ENCODE results near the gene ARRB1.
"Not testable (repeated sequence)": the region's sequence is repeated elsewhere in the genome, so short reads cannot be mapped to it uniquely, and the experiment has no call there.

ARRB1 gene

DNA sequence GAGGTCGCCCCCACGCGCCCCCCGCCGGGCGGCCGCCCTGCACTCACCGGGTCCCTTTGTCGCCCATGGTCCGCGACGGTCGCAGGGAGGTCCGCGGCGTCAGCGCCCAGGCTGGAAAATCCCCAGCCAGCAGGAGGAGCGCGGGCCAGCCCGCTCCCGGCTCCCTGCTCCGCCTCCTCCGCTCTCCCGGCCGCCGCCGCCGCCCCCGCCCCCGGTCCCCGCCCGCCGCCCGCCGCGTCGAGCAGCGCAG lies at the start of gene ARRB1:
Gene ARRB1, minus strand, starts transcription at position 121 of the 250 bp plus-strand sequence. Its CDS starts 54 bp downstream, at position 67.
- no peak for DNase-seq

DNA sequence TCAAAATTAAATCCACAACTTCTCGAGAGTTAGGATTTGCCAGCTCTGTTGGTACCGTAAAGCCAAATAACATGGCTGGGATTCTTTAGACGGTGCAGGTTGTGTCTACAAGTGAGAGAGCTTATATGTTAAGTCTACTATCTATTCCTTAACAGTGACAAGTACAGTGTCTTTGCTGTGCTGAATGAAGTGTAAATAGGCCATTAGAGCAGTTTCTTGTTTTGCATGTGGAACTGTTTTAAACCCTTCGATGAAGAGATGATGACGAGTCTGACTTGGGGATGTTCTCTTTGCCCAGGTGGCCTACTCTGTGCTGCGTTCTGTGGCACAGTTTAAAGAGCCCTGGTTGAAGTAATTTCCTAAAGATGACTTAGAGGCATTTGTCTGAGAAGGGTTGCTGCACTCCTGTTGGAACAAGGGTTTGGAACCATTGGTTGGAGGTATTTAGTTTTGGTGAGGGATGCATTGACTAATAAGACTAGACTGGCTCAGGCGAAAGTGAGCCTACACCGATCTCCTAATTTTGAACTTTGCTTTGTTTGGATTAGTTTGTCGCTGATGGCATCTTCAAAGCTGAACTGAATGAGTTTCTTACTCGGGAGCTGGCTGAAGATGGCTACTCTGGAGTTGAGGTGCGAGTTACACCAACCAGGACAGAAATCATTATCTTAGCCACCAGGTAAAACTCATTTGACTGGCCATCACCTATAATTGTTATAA lies 48.8 kb upstream of the ARRB1 start:
- DNase-seq = no peak

DNA sequence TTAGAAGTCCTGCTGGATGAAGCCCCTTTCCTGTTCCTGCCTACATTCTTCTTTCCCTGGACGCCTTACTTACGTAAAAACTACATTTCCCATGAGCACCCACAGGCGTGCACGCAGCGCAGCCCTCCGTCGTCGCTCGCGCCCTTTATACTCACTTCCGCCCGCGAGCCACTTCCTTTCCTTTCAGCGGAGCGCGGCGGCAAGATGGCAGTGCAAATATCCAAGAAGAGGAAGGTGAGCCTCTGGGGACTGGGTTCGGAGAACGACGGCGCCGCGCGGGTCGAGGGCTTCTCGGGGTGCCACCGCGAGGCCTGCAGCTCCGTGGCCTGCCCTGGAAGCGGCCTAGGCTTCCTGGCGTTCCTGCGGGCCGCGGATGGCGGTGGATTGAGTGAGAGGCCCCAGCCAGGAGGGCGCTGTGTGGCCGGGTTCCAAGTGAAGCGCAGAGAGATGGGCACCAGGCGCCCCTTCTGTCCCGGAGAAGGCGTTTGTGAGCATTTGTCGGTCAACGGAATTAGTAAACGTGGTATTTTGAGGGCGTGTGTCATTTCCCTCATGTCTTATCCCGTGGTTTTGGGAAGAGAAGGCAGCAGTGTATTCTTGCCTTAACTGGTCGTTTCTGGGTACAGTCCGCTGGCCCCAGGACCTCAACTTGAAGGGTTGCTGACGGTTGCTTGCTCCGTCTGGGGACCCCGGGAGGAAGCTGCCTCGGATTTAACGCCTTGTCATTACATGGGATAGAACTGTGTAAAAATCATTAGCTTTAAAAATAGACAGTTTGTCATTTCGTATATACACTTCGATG lies 48.1 kb upstream of the ARRB1 start, which contains the start of gene RPS3:
Gene RPS3, plus strand, starts transcription at position 175 of the 802 bp plus-strand sequence. Its CDS starts 30 bp downstream, at position 205.
- peak; percentile 94 for DNase-seq

DNA sequence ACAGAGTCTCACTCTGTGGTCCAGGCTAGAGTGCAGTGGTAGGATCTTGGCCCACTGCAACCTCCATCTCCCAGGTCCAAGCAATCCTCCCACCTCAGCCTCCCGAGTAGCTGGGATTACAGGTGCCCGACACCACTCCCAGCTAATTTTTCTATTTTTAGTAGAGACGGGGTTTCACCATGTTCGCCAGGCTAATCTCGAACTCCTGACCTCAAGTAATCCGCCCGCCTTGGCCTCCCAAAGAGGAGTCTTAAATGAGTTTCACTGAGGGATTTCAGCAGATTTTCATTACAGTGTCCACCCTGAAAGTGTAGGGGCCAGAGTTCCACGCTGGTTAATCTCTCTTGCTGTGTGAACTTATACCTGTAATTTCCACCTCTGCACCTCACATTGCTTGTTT lies 47.4 kb upstream of the ARRB1 start:
- DNase-seq = no peak

DNA sequence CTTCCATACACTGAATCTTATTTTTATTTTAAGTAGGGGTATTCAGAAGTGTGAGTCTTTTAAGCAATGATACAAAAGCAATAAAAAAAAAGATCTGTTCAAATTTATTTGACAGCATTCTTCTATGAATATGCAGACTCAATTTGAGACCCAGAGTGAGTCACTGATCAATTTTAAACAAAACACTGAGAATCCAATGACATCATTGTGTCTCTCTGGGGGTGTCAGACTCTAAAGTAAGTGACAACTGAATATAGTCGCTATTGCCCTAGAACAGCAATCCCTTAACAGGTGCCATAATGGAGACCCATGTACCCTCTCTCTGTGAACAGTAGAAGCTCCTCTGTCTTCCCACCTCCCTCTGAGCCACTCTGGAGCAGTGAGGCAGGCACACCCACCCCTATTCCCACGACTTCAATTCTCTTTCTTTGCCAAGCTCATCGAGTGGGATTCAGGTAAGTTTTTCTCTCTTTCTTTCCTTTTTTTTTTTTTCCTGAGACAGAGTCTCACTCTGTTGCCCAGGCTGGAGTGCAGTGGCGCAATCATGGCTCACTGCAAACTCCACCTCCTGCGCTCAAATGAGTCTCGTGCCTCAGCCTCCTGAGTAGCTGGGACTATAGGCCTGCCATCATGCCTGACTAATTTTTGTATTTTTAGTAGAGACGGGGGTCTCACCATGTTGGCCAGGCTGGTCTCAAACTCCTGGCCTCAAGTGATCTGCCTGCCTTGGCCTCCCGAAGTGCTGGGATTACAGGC lies 42.8 kb upstream of the ARRB1 start:
- DNase-seq = no peak

DNA sequence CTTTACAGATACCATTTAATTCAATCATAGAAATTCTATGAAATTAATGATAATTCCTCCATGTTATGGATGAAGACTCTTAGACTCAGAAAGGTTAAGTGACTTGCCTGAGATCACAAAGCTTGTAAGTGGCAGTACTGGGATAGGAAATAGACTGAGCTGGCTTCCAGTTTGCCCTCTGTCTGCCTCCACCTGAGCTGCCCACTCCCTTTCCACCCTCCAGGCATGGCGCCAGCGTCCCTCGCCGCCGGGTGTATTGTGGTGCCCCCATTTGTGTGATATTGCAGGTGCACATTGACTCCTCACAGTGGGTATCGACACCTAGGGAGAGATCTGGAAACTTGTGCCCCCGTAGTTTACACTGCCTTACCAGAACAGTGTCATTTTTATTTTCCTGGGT lies 38.5 kb upstream of the ARRB1 start:
- DNase-seq = no peak

DNA sequence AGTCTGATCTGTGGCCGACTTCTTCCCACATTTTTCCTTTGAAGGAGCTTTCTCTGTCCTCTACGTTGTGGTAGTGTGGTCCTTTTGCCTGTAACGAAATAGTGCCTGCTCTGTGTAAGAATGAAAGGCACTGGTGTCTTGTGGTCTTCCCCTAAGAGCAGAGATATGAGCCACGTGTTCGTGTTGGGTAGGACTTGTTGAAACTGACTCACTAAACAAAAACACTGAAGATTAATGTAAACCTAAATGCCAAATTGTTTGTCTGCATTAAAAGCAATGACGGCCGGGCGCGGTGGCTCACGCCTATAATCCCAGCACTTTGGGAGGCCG lies 37.8 kb upstream of the ARRB1 start:
- no peak for DNase-seq

DNA sequence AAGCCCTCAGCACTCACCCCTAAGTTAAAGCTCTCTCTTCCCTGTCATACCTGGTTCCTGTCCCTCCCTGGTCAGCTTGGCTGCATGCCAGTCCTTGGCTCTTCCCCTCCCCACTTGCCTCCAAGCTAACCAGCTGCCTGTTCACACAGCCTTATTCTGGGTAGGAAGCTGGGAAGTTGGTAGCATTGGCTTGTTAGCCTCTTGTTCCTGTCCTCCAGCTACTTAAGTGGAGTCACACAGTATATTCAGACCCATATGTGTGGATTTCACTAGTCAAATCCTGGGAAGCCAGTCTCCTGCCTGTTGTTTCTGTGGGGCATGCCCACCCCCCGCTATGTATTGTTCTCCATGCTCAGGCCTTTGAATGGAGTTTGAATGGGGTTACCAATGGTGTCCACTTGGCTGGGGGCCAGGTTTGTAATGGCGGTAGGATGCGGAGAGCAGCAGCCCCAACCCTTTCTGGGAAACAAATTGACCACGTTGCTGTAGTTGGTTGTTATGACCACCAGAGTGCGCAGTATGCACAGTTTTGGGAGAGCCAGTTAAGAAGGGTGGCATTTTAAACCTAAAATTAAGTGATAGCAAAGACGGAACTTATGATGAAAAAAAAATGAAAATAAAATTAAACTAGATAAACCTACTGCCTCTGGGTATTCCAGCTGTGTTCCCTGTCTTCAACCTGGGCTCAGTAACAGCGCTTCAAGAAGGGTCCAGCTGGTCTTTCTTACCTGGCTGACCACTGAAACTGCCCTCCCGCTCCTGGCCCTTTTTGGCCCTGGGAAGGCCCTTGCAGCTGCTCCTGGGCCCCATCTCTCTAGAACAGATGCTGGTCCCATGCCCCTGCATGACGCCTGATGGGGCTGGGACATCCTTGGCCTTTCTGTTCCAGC lies 37.2 kb upstream of the ARRB1 start:
- DNase-seq = peak; percentile 70

DNA sequence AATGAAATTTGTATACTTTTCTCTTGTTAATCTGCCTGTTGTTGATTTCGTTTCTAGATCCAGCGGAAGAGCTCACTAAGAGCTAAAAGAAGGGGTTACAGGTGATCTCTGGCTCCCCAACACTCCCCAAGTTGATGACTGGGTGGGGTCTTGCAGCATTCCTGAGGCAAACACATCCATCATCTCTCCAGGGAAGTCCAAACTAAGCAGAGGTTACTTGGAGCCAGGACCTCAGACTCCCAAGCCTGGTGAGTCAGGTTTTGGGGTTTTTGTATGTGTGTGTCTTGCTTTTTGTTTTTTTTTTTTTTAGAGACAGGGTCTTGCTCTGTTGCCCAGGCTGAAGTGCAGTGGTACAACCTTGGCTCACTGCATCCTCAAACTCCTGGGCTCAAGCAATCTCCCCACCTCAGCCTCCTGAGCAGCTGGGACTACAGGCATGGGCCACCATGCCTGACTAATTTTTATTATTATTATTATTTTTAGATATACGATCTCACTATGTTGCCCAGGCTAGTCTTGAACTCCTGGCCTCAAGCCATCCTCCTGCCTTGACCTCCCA lies 36.4 kb upstream of the ARRB1 start:
- no peak for DNase-seq

DNA sequence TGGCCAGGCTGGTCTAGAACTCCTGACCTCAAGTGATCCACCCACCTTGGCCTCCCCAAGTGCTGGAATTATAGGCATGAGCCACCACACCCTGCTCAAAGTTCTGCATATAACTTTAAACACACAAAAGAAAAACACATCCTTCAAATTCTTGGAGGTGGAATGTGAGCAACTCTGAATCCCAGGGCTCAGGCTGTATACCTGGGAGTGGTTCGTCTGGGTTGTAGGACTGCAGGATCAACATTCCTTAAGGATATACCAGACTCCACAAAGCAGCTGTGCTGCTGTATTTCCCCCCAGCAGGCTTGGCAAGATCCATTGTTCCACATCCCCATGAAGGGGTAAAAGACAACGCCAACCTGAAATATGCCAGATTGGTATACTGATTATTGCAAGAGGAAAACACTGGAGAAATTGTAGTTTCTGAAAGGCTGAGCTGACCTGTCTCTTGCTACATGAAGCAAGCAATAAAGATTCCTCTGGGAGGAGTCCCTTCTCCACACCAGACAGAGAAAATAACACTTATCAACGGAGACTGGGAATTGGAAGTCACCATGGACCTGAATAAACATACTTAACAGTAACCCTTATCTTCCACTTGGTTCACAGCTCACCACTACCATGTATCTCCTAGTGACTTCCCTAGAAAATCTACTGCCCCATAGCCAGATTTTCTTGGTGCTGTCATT lies 35.6 kb upstream of the ARRB1 start:
- DNase-seq = no peak

DNA sequence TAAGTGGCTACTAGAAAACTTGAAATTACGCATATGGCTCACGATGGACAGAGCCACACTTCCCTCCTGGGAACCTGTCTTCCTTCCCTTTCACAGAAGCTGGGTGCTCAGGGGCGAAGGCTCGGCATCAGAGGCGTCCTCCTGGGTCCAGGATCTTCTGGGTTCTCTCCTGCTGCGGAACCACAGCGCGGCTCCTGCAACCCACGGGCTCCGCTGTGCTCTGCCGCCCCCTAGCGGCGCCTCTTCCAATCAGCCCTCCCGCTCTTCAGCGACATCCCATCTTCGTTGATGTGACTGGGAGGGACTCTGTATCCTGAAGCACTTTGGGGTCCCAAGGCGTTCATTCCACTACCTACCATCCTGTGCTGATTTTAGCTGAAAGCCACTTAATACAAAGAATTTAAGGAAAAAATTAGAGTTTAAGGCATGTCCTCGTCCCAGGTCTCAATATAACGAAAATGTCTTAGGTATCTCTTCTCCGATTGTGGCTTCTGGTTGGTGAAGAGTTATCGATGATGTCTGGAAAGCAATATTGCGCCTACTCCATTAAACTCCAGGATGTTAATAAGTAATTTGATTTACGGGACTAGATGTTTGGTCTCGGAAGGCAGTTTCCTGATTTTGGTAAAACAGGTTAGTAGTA lies 33.1 kb upstream of the ARRB1 start:
- peak; percentile 73 for DNase-seq

DNA sequence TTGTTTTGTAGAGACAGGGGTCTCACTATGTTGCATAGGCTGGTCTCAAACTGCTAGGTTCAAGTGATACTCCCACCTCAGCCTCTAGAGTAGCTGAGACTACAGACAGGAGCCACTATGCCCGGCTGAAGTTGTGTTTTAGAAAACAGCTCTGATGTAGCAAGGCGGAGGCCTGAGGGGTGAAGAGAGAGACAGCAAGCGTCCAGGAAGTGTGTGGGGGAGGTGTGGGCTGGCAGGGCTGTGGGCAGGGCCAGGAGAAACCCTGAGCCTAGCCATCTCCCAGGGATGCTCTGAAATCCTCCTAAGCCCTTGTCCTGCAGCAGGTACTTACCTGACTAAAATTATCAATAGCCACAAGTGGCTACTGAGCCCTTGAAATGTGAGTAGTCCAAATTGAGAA lies 31.8 kb upstream of the ARRB1 start:
- no peak for DNase-seq

DNA sequence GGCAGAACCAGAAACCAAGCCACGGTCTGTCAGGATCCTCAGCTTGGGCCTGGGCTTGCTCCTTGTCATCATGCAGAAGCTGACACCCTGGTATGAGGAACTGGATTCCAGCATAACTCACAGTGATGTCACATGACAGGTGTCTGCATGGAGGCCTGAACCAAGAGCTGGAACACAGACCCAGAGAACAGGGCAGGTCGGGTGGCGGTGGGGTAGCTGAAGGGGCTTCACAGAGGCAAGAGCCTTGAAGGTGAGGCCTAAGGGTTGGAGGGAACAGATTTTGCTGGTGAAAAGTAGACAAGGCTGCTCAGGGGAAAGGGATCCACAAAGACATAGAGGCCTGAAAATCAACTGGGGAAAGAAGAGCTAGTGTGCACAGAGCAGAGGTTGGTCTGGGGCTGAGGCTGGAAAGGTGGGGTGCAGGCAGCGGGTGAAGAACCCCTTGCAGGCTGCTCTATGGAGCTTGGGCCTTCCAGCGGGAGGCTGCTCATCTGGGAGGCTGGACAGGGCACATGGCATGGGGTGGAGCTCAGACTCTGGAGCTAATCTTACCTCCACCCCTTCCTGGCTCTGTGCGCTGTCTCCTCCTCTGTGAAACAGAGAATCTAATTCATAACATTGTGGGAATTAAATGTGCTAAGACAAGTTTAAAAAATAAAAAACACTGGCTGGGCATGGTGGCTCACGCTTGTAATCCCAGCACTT lies 29.4 kb upstream of the ARRB1 start:
- DNase-seq = peak; percentile 44

DNA sequence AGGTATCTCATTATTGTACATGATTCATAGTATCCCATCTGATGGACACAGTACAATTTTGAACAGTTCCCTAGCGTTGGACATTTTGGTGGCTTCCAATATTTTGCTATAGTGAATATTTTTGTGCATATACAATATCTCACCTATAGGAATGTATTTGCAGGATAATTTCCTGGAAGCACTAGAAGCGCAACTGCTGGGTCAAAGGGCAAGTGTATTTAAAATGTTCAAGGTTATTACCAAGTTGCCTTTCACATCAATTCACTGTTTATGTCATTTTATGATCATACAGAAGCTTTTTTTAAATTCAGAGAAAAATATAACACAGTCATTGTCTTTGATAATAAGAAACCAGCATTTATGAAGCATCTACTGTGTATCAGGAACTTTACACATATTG lies 28.8 kb upstream of the ARRB1 start:
- no peak for DNase-seq

DNA sequence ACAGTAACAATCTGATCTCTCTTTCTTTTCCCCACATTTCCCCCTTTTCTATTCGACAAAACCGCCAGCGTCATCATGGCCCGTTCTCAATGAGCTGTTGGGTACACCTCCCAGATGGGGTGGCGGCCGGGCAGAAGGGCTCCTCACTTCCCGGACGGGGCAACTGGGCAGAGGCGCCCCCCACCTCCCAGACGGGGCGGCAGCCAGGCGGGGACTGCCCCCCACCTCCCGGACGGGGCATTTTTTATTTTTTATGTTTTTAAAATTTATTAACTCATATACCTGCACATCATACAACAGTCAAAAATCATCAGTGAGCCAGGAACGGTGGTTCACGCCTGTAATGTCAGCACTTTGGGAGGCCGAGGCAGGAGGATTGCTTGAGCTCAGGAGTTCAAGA lies 27.3 kb upstream of the ARRB1 start:
- not testable (repeated sequence) for DNase-seq

DNA sequence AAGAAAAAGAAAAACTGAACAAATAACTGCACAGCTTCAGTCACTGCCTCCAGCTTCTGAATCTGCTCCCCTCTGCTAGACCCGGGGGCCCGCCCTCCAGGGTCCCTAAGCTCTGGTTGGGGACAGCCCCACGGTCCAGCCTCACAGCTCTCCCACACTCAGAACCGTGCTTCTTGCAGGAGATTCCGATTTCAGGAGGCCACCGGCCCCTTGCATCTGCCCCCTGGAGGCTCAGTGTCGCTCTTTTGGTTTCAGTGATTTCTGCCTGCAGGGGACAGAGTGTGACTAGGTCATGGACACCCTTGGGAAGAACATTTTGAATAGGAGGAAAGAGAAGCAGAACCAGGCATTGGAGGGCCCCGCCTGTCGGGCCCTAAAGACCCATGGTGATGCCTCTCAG lies 24.7 kb upstream of the ARRB1 start:
- DNase-seq = no peak

DNA sequence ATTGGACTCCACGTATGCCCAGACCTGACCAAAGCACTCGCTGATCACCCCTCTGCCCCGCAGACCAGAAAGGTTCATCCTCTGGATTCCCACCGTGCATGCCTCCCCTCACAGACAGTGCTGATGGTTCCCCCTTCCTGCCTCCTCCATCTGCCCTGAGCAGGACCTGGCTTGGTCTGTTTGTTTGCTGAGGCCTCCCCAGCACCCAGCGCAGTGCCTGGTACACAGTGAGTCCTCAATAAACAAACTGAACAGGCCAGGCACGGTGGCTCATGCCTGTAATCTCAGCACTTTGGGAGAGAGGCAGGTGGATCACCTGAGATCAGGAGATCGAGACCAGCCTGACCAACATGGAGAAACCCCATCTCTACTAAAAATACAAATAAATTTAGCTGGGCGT lies 24.2 kb upstream of the ARRB1 start:
- DNase-seq = no peak

DNA sequence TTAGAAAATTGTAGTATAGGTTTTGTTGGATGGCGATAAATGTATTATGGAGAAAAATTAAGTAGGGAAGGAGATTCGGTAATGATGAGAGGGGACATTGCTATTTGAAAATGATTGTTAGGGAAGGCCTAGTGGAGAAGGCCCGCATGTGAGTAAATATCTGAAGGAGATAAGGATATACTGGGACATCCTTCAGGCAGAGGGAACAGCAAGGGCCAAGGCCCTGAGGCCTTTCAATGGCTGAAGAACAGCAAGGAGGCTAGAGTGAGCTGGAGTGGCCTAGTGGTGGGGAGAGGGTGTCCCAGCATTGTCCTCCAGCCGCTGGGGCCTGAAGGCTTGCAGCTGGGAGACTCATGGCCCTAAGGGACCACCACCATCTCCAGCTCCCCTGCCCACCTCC lies 23.2 kb upstream of the ARRB1 start:
- no peak for DNase-seq

DNA sequence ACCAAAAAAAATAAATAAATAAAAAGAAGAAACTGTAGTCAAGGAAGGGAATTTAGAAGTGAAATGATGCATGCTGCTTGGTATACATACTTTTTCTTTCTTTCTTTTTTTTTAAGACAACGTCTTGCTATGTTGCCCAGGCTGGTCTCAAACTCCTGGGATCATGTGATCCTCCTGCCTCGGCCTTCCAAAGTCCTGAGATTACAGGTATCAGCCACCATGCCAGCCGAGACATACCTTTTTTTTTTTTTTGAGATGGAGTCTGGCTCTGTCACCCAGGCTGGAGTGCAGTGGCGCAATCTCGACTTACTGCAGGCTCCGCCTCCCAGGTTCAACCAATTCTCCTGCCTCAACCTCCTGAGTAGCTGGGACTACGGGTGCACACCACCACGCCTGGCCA lies 21.7 kb upstream of the ARRB1 start:
- no peak for DNase-seq

DNA sequence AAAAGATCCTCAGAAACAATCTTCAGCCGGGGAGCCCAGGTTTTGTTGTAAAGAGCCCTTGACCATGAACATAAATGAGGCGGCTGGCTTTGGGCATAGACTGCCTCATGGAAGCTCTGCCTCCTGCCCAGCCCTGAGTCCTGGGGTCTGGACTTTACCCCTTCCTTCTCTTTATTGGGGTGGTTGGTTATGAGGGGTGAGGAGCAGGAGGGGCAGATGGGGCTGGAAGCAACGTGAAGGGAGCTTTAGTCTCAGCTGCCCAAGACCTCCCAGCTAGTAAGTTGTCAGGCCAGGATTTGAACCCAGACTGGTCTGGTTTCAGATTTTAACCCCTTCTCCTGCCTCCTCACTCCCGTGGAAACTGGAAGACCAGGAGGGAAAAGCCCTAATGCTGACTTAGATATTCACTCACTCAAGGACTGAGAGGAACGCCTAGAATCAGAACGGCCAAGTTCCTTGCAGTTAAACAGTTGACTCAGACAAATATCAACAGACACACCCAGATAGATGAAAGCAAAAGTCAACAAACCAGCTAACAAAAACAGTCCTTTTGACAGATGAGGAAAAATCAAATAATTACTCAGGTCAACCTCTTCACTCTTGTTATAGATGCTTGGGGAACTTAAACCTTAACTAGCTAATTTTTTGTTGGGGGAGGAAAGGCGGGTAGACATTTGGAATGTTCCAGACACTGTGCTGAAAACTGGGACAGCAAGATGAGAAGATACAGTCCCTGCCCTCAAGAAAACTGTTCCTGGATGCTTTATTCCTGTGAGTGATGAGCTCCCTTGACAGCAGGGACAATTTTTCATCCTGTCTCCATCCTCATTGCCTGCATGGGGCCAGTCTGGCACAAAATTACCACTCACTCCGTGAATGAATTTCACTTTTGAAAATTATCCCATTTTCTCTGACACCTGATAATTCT lies 20.8 kb upstream of the ARRB1 start:
- no peak for DNase-seq

Data from left hindlimb (tissue), 1 donor.